SH-SY5Y (cell line): ENCODE measurements around the gene MAN1A2.

ENCODE experiments used
- GATA2 ChIP-seq: IDR thresholded peaks from 2 replicates; pipeline ENCODE4 v1.6.1; 2011; ENCODE audit warnings: mild to moderate bottlenecking, low read depth, low read length
- GATA3 ChIP-seq: IDR thresholded peaks from 2 replicates; pipeline ENCODE4 v1.6.1; 2011; ENCODE audit warnings: low read depth, mild to moderate bottlenecking, low read length, moderate library complexity

DNA sequence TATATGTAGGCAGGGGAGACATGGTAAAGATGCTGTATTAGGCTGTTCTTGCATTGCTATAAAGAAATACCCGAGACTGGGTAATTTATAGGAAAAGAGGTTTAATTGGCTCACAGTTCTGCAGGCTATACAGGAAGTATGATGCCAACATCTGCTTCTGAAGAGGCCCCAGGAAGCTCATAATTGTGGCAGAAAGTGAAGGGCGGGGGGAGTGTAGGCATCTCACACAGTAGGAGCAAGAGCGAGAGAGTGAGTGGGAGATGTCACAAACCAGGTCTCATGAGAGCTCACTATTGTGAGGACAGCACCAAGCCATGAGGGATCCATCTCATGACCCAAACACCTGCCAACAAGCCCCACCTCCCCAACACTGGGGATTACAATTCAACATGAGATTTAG lies 21.1 kb downstream of the MAN1A2 start:
- TF ChIP-seq GATA2 (no peak), GATA3 (no peak)
